HG02943 (cell line): ENCODE measurements around the gene SERPINA6.
"Not testable (repeated sequence)": the region's sequence is repeated elsewhere in the genome, so short reads cannot be mapped to it uniquely, and the experiment has no call there.

Experiments used
- ATAC-seq: cut with Tn5 transposase; IDR thresholded peaks from one replicate; pipeline ENCODE4 v1.9.1; 2021; ENCODE audit warnings: mild to moderate bottlenecking, low read depth, moderate library complexity; ENCODE audit not compliant: unreplicated experiment

Gene SERPINA6

DNA sequence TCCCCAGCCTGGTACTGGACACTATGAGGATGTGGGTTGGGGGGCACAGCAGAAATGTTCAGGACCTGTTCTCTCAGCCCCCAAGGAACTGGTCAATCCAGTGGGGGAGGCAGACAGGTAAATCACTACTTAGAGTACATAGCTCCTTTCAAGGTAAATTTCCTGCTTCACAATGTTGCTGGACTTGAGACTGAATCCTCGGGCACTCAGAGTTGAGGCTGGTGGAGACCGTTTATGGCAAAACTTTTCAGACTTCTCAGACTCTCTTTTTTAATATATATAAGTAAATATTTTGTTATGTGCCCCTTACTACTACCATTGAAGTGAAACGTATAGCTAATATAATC, 29.6 kb downstream of the SERPINA6 start:
- no peak for ATAC-seq

DNA sequence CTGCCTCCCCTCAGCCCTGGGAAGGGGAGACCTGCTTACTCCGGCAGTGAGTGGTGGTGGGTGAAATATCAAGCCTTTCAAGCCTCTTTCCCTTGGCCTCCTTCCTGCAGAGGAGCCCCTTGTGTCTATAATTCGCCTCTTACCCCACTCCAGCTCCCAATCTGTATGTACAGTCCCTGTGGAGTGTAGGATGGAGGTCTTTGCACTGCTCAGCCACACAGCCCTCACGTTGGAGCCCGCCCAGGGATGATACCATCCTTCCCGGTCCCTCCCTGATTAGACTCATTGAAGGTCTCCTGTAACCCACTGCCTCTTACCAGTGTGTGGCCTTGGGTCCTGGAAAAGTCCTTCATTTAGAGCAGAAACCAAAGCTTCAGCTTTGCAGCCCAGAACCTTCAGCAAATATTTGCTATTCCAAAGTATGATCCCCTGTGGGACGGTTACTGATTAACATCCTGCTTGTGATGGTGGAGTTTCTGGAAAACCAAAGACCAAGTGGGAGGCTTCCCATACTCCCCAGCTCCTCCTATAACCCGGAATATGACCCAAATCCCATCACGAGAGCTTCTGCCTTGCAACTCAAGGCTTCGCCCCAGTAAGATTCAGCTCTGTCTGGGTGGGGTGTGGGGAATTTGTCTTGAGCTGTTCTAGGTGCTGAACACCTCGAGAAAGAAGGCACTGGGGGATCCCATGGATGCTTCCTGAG, 30.1 kb downstream of the SERPINA6 start, which contains the start of gene SERPINA10:
SERPINA10 (minus strand) TSS at position 397 of the 706 bp plus-strand sequence. CDS start 2,675 bp downstream, outside the sequence.
- ATAC-seq = no peak

DNA sequence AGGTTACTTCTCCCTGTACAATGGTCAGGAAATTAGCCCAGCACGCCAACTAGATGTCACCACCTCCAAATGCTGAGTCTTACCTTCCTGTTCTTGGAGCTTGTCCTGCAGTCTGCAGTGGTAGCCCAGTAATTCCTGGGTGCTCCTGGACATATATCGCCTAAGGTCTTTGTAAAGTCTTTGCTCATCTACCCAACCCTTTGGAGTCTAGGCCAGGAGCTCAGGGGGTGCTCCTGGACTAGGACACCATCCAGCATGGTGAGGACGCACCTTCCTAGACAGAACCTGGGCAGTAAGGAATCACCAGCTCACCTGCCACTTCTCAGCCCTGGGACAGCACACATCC, 30.6 kb downstream of the SERPINA6 start:
- ATAC-seq = no peak

DNA sequence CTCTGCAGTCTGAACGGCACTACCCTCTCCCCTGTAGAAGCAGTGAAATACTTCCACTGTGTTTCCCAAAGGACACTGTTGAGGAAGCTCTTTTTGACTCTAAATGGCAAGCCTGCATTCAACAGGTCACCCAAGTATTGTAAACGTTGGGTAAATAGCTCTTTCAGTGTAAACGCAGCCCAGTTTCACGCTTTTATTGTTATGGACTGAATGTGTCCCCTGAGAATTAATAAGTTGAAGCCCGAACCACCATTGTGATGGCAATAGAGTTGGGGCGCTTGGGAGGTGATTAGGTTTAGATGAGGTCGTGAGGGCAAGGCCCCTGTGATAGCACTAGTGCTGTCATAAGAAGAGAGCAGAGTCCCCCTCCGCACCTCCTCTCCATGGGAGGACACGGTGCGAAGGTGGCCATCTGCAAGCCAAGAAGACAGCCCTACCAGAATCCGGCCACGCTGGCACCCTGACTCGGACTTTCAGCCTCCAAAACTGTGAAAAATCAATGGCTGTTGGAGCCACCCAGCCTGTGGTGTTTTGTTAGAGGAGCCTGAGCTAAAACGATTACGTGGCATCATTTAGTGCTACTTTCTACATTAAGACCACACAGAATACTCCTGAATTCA, 31.1 kb downstream of the SERPINA6 start:
- no peak for ATAC-seq

DNA sequence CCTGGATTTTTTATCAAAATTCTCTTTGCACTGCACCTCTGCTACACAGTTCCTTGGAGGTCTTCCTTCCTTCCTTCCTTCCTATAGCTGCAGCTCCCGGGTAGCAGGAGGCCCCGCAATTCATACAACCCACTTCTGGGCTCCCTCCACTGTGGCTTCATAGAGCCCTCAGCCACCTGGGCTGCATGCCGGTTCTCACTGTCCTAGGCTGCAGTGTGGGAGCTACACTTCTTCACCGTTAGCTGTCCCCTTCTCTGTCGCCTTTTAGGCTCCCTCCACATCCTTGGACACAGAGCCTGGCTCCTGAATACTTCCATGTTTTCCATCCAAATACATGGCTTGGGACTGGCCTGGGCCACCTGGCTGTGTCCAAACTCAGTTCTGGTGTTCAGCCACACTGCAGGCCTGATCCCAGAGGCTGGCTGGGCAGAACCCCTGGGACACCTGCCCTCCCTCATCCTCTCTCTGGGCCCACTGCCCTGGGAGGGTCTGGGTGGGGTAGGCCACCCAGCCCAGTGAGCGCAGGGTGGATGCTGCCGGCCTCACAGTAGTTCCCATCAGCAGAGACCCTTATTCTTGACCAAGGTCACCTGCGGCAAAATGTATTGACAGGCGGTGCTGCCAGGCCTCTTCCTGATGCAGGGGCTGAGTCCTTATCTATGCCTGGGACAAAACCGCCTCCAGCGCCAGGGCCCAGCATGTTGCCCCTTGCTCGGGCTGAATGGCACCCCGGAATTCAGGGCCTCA, 31.8 kb downstream of the SERPINA6 start:
- ATAC-seq = no peak

DNA sequence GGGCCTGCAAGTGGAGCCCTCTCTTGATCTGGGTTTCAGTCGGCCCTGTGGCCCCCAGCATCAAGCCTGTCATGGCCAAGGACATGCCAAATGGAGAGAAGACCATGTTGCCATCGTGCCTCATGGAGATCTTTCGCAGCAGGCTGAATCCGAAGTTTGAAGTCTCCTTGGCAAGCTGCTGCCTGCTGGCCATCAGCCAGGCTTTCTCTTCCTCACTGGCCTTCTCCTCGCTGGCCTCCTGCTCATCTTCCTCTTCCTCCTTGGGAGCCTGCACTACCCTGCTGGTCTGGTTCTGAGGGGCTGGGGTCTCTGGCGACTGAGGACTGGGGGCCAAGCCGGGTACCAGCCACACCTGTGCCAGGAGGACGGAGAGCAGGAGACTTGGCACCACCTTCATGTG, 32.9 kb downstream of the SERPINA6 start:
- ATAC-seq = no peak

DNA sequence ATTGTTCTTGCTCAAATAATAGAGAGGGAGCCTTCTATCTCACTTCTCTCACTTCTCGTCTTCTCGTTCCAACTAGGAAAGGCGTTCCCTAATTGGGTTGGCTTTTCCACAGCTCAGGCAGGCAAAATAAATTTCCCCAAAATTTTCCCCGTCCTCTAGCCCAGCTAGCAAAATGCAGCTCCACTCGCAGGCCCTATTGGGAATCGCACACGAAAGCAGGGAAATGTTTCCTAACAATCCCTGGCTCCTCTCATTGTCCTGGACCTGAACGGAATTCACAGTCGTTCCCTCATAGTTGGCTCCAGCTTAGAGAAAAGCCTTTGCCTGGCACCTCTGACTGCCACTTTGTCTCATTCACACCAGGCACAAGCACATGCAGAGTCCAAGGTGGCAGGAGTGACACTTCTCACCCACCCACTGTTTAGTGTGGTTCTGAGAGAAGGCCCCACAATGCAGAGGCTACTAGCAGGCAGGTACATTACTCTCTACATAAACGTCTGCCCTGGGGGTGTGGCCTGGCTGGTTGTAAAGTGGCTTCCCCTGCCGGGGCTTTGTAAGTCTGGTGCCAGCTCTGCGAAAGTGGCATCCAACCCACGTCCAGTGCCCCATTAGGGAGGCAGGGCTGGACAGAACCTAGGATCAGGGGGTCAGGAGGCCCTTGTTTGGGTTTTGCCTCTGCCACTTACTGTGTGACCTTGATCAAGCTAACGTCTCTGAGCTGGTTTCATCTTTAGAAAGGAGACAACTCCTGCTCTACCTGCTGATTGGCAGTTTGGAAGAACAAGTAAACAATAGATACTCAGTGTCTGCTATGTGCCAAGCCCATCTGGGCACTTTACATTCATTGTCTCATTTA, 34.3 kb downstream of the SERPINA6 start:
- ATAC-seq = no peak

DNA sequence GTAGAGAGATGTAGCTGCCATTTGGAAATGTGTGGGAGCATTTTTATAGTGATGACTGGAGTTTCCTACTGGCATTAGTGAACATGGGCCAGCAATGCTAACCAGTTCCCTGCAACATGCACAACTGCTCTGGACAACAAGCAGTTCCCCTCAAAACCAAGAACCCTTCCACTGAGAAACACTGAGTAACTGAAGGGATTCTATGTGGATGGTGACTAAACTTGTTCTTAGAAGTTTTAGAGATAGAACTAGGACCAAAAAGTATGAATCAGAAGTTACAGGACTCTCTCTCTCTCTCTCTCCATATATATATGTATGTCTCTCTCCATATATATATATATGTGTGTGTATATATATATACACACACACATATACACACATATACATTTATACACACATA, 38.0 kb downstream of the SERPINA6 start:
- no peak for ATAC-seq

DNA sequence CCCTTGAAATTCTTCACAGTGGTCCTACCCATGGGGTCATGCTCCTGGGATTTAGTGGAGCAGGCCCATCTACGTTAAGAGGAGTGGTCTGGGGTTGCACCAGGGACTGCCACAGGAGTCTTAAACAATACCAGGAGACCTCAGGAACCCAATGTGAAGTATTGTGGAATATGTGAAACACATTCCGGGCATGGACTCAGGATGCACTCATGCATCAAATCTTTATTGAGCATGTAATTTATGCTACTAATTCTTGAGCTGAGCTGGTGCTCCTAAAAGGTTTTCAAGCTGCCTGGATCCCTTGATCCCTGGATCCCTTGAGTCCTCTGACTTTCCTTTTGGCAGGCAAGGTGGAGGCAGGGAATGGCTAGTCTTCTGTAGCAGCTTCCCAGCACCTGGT, 38.9 kb downstream of the SERPINA6 start:
- no peak for ATAC-seq

DNA sequence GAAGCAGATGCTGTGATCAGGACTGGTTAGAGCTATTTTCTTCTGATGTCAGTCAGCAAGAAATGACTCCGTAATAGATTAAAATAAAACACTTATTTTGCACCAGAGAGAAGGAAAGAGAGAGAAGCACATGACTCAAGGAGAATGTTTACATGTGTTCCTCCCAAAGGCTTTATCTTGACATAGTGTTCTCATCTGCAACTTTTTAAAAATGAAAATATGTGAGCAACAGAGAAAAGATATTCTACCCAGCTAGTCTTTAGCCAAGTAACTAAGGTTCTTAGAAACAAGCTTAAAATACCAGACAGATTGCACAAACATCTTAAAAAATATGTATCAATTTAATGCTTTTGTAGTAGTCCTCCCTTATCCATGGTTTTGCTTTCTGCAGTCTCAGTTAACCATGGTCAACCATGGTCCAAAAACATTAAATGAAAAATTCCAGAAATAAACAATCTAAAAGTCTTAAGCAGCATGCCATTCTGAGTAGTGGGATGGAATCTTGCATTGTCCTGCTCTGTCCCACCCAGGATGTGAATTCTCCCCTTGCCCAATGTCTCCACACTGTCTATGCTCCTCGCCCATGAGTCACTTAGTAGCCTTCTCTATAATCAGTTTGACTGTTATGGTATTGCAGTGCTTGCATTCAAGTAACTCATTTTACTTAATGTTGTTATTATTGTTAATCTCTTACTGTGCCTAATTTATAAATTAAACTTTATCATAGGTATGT, 40.0 kb downstream of the SERPINA6 start:
- no peak for ATAC-seq

DNA sequence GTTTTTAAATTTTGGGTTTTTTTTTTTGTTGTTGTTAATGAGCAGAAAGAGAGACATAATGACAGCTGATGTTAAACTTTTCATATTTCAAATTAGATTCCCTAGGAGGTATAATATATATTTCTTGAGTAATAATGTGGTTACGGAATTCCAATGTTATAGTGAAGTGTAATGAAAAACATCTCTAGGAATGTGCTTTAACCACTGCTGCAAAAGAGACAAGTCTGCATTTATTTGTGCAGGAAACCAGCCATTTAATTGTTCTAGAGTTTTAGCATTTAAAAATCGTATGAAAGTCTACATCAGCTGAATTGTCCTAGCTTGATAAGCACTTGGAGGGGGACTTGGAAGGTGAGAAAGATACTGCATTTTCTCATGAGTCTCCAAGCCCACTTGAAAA, 44.4 kb downstream of the SERPINA6 start:
- no peak for ATAC-seq

DNA sequence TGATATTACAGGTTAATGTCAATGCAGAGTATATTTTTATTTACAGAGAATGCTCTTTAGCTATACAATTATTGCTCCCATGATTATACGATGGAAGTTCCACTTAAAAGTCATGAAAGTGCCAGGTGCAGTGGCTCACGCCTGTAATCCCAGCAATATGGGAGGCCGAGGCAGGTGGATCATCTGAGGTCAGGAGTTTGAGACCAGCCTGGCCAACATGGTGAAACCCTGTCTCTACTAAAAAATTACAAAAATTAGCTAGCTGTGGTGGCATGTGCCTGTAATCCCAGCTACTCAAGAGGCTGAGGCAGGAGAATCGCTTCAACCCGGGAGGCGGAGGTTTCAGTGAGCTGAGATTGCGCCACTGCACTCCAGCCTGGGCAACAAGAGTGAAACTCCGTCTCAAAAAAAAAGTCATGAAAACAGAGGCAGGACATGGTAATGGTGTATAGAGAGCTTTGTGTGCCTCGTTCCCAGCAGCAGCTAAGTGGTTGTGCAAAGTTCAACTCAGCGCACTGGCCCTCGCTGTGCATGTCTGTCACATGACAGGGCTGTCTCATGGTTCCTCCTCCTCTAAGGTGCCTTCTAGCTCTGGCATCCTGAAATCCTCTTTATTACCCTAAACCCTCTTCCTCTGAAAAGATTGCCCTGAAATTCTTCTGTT, 46.1 kb downstream of the SERPINA6 start:
- not testable (repeated sequence) for ATAC-seq

DNA sequence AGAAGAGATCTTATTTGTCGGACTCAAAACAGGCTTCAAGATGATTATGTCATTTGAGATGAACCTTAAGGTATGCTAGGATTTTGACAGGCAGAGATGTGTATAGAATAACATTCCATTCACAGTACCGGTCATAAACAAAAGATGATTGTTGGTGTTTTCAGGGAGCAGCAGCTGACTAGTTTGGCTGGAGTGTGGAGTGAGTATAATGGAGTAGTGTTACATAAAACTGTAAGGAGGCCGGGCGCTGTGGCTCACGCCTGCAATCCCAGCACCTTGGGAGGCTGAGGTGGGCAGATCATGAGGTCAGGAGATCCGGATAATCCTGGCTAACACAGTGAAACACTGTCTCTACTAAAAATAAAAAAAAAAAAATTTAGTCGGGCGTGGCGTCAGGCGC, 54.0 kb downstream of the SERPINA6 start:
- ATAC-seq = no peak

DNA sequence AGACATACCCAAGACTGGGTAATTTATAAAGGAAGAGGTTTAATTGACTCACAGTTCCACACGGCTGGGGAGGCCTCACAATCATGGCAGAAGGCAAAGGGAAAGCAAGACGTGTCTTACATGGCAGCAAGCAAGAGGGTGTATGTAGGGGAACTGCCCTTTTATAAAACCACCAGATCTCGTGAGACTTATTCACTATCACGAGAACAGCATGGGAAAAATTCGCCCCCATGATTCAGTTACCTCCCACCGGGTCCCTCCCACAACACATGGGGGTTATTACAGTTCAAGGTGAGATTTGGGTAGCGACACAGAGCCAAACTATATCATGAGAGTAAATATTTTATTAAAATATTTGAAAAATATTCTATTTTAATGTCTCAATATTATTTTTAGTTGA, 54.6 kb downstream of the SERPINA6 start:
- ATAC-seq = not testable (repeated sequence)

DNA sequence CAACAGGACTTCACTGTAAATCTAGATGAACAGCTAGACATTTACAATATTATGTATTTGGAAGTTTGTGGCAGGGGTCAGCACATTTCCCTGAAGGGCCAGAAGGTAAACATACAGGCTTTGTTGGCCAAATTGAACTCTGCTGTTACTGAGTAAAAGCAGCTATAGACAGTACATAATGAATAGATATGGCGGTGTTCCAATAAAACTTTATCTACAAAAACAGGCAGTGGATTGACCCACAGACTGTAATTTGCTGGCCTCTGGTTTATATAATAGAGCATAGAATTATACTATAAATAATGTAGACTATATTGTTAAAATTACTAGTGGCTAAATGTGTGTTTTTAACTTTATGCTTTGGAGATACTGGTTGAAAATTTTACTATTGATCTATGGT, 55.8 kb downstream of the SERPINA6 start:
- ATAC-seq = no peak

DNA sequence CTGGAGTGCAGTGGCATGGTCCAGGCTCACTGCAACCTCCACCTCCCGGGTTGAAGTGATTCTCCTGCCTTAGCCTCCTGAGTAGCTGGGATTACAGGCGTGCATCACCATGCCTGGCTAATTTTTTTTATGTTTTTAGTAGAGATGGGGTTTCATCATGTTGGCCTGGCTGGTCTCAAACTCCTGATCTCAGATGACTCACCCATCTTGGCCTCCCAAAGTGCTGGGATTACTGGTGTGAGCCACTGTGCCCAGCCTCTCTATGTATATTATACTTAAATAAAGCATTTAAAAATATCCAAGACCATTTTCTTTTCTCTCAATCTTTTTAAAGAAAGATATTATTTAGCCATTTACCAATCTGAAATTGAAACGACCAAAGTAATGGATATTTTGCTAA, 58.9 kb downstream of the SERPINA6 start:
- ATAC-seq = not testable (repeated sequence)
